Cortex of kidney (tissue), 1 donor: ENCODE data around the gene GPC1.

ENCODE experiments used
- DNase-seq: peaks from one replicate; lab custom pipeline; 2025; lab: John Stamatoyannopoulos, UW

Gene GPC1

GRCh38 chr2:240432430-240432819 lies 3.0 kb upstream of the GPC1 start:
- no peak for DNase-seq

- no peak for DNase-seq
Observed at GRCh38 chr2:240432820-240433801, 2.4 kb upstream of the GPC1 start.

- no peak for DNase-seq
Observed at GRCh38 chr2:240433973-240434727, 1.3 kb upstream of the GPC1 start.

- no peak for DNase-seq
Observed at GRCh38 chr2:240434728-240435456, 571 bp upstream of the GPC1 start.

GRCh38 chr2:240435948-240436682 lies 652 bp downstream of the GPC1 start:
- DNase-seq = no peak

GRCh38 chr2:240436683-240437550 lies 1.5 kb downstream of the GPC1 start:
- DNase-seq = no peak

GRCh38 chr2:240437551-240437860 lies 2.0 kb downstream of the GPC1 start:
- no peak for DNase-seq

GRCh38 chr2:240437861-240438809 lies 2.7 kb downstream of the GPC1 start:
- no peak for DNase-seq

- DNase-seq = no peak
Observed at GRCh38 chr2:240438810-240439697, 3.6 kb downstream of the GPC1 start.

- DNase-seq = no peak
Observed at GRCh38 chr2:240439698-240440151, 4.3 kb downstream of the GPC1 start.

GRCh38 chr2:240440251-240440650 lies 4.8 kb downstream of the GPC1 start:
- no peak for DNase-seq

GRCh38 chr2:240440704-240441320 lies 5.3 kb downstream of the GPC1 start:
- no peak for DNase-seq

GRCh38 chr2:240441326-240441992 lies 6.0 kb downstream of the GPC1 start:
- no peak for DNase-seq

GRCh38 chr2:240441993-240442411 lies 6.5 kb downstream of the GPC1 start:
- no peak for DNase-seq

- no peak for DNase-seq
Observed at GRCh38 chr2:240442891-240443715, 7.6 kb downstream of the GPC1 start.

- no peak for DNase-seq
Observed at GRCh38 chr2:240443891-240444301, 8.4 kb downstream of the GPC1 start.

- no peak for DNase-seq
Observed at GRCh38 chr2:240444464-240444863, 9.0 kb downstream of the GPC1 start.
